Measurements from ENCODE around the gene HYAL3. TPM values are rescaled to one million over a fixed set of nuclear protein-coding genes. Genes with fewer than 3 reads are reported as not detected.
"Not testable (repeated sequence)": the region's sequence is repeated elsewhere in the genome, so short reads cannot be mapped to it uniquely, and the experiment has no call there.

HYAL3 gene
- total RNA-seq, 2 donors from 2014 or later, result 2.2 to 2.8 TPM

GRCh38 chr3:50278123-50278879, 20.9 kb downstream of the HYAL3 start:
- DNase-seq (no peak), ATAC-seq (peak; percentile 1)
- intact Hi-C loops (cut with DNase I, micrococcal nuclease), result loop anchor here in 1 of 2 donors (10.0 kb wide), 1 partner anchor 84 kb away; the partner anchor contains the start of gene GNAT1

GRCh38 chr3:50276762-50277101, 22.5 kb downstream of the HYAL3 start:
- intact Hi-C loops (cut with DNase I, micrococcal nuclease), result loop anchor here in 1 of 2 donors (10.0 kb wide), 1 partner anchor 82 kb away; the partner anchor contains the start of gene GNAT1
- no peak for ATAC-seq
- DNase-seq, result peak in 1 of 2 donors; percentile 11

- ATAC-seq (no peak), DNase-seq (peak in 1 of 2 donors; percentile 13)
- intact Hi-C loops (cut with DNase I, micrococcal nuclease), result loop anchor here in 1 of 2 donors (10.0 kb wide), 1 partner anchor 81 kb away; the partner anchor contains the start of gene GNAT1
Measured at GRCh38 chr3:50275996-50276761, 23.0 kb downstream of the HYAL3 start.

DNA sequence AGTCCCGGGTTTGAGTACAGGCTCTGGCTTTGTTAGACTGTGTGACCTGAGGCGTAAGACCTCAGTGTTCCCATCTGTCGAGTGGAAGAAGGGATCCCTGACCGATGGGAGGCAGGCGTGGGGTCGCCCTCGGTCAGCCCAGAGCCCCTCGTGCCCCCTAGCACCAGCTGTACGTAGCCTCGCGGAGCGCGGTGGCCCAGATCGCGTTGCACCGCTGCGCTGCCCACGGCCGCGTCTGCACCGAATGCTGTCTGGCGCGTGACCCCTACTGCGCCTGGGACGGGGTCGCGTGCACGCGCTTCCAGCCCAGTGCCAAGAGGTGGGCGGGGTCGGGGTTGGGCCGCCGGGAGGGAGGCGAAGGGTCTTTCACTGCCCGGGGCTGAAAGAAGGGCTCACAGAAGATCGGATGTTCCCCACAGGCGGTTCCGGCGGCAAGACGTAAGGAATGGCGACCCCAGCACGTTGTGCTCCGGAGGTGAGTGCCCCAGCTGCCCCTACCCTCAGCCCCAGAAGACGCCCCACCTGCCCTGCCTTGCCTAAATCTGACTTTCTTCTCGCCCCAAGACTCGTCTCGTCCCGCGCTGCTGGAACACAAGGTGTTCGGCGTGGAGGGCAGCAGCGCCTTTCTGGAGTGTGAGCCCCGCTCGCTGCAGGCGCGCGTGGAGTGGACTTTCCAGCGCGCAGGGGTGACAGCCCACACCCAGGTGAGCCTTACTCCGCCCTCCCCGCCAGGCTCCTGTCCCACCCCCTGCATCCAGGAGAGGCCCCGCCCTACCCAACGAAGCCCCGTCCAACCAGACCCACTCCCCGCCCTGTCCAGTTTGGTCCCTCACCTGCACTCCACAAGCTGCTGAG, 23.8 kb downstream of the HYAL3 start:
- ATAC-seq (no peak), DNase-seq (peak in 1 of 2 donors; percentile 13)
- intact Hi-C loops (cut with DNase I, micrococcal nuclease), result loop anchor here in 1 of 2 donors (10.0 kb wide), 1 partner anchor 81 kb away; the partner anchor contains the start of gene GNAT1

GRCh38 chr3:50274371-50275104, 24.7 kb downstream of the HYAL3 start:
- peak; percentile 43 for ATAC-seq
- intact Hi-C loops (cut with DNase I, micrococcal nuclease), result loop anchor here (5.0 to 10.0 kb wide), 2 partner anchors 80 to 82 kb away; partner anchors contain the start of gene GNAT1 (in 2 of the 2)
- peak; percentile 68 to 77 for DNase-seq

GRCh38 chr3:50273689-50274065, 25.5 kb downstream of the HYAL3 start:
- intact Hi-C loops (cut with DNase I, micrococcal nuclease), result loop anchor here (2.0 to 10.0 kb wide), 3 partner anchors 47 to 81 kb away; partner anchors contain the start of gene GNAT1 (in 2 of the 2)
- DNase-seq (no peak), ATAC-seq (no peak)

GRCh38 chr3:50272911-50273688, 26.1 kb downstream of the HYAL3 start:
- intact Hi-C loops (cut with DNase I, micrococcal nuclease), result loop anchor here (2.0 to 10.0 kb wide), 3 partner anchors 46 to 81 kb away; partner anchors contain the start of gene GNAT1 (in 2 of the 2)
- peak; percentile 73 to 90 for DNase-seq

GRCh38 chr3:50272538-50272910, 26.7 kb downstream of the HYAL3 start:
- DNase-seq, ATAC-seq: not testable (repeated sequence)
- intact Hi-C loops (cut with DNase I, micrococcal nuclease), result loop anchor here (2.0 to 10.0 kb wide), 3 partner anchors 46 to 80 kb away; partner anchors contain the start of gene GNAT1 (in 2 of the 2)

More at GRCh38 chr3:50272911-50273688, 26.1 kb downstream of the HYAL3 start:
- peak; percentile 43 for ATAC-seq

GRCh38 chr3:50271314-50271936, 27.8 kb downstream of the HYAL3 start:
- no peak for DNase-seq
- intact Hi-C loops (cut with DNase I, micrococcal nuclease), result loop anchor here (5.0 to 10.0 kb wide), 2 partner anchors 77 to 79 kb away; partner anchors contain the start of gene GNAT1 (in 2 of the 2)
- peak; percentile 9 for ATAC-seq

- intact Hi-C loops (cut with DNase I, micrococcal nuclease), result loop anchor here (5.0 to 10.0 kb wide), 2 partner anchors 76 to 78 kb away; partner anchors contain the start of gene GNAT1 (in 2 of the 2)
- no peak for DNase-seq
- ATAC-seq, result no peak
Measured at GRCh38 chr3:50270422-50271224, 28.6 kb downstream of the HYAL3 start.

GRCh38 chr3:50269977-50270413, 29.2 kb downstream of the HYAL3 start:
- intact Hi-C loops (cut with DNase I, micrococcal nuclease), result loop anchor here (5.0 to 10.0 kb wide), 2 partner anchors 75 to 78 kb away; partner anchors contain the start of gene GNAT1 (in 2 of the 2)
- ATAC-seq, result no peak
- no peak for DNase-seq

- intact Hi-C loops (cut with DNase I, micrococcal nuclease), result no loop called here
- ATAC-seq, result no peak
- DNase-seq, result no peak
Measured at GRCh38 chr3:50269460-50269859, 29.7 kb downstream of the HYAL3 start.

- intact Hi-C loops (cut with DNase I, micrococcal nuclease), result no loop called here
- ATAC-seq, result peak; percentile 72
- peak; percentile 87 to 91 for DNase-seq
Measured at GRCh38 chr3:50268703-50269451, 30.3 kb downstream of the HYAL3 start, which contains the start of gene SEMA3B. TSS of gene SEMA3B (plus strand) at chr3:50269147. CDS start at chr3:50269241, 94 bp downstream.

- no peak for DNase-seq
Measured at GRCh38 chr3:50268276-50268675, 30.9 kb downstream of the HYAL3 start.

More at GRCh38 chr3:50268276-50268675, 30.9 kb downstream of the HYAL3 start:
- no peak for ATAC-seq
- intact Hi-C loops (cut with DNase I, micrococcal nuclease), result no loop called here

All from left colon (tissue), 2 donors.